IPS-11a (cell line): ENCODE results near the gene AOAH.

ENCODE experiments used
- H3K4me3 ChIP-seq: one replicate; pipeline ENCODE4 v1.5.1; 2013; ENCODE audit warnings: low read depth, low read length, control low read depth

The AOAH gene

DNA sequence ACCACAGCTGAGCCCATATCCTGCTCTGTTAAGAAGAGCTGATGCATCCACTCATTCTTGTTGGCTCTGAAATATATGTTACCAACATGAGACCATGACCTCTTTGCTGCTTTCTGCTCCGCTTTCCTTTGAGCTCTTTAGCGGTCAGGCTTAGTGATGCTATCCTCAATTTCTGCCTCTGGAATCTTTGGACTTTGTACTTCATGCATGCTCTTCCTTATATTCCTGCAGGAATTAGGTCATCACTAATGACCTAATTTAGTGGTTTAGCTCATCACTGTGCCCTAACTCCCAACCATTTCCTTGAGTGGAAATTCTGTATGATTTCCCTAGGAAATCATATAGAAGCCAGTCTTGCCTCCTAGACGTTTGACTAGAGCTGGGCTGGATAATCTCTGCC is 119.5 kb downstream of the AOAH start:
- no peak overlapping the region for H3K4me3 ChIP-seq

DNA sequence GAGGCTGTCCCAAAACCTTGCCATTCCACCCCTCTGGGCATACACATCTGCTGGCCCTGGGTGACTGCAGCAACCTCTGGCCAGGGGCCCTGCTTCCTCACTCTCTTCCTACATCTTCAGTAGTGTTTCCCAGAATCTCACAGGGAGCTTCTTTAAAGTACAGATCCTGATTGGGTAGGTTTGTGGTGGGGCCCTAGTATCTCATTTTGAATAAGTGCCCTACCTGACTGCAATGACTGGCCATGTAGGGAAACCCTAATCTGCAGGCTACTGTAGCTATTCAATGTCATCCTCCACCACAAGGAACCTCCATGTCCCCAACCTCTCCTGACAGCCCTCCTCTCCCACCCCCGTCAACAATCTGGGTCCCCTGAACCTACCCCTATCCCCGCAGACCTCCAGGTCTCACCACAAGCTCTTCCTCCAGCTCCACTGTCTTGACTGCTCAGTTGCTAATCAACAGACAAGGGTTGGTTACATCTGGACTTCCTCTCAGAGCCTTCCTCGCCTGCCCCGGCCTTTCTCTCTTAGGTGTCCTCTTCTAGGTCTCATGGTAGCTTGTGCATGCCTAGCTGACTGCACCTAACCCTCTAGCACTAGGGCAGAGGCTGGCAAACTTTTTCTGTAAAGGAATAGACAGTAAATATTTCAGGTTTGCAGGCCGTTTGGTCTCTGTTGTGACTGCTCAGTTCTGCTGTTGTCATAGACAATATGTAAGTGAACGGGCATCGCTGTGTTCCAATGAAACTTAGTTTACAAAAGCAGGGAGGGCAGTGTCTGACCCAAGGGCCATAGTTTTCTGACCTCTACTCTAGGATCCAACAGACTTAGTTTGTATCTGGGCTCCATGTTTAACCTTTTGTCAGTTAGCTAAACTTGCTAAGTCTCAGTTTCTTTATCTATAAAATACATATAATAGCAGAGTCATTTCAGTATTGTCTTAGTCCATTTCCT is 121.1 kb downstream of the AOAH start:
- H3K4me3 ChIP-seq, result no peak overlapping the region

DNA sequence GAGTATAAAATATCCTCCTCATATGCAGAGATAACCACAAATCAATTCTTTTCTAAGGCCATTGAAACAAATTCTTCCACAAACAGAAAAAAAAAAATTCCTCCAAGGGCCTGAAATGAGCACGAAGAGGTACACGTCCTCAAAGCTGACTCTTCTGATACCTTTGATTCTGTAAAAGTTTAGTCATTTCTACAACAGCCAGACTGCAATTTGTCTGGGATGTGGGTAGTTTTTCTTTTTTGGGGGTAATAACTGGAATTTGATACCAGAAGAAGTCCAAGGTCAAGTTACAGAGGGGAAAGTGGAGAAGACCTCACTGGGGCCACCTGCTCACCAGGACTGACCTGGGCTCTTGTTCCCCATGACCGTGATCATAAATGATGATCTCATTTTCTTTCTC is 121.8 kb downstream of the AOAH start:
- no peak overlapping the region for H3K4me3 ChIP-seq

DNA sequence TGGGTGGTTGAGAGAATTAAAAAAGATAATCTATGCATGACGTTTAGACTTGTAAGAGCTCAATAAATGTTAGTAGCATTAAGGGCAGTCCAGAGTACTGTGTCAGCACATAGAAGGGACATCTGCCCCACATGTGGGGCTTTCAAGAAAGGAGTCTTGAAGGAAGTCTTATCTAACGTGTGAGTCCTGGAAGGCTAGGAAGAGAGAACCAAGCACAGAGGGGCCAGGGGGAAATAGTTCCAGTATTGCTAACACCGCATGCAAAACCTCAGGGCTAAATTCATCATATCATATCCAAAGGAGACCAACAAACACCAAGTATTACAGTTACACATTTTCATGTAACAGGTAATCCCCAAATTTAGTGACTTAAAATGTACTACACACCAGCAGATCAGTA is 122.7 kb downstream of the AOAH start:
- no peak overlapping the region for H3K4me3 ChIP-seq

DNA sequence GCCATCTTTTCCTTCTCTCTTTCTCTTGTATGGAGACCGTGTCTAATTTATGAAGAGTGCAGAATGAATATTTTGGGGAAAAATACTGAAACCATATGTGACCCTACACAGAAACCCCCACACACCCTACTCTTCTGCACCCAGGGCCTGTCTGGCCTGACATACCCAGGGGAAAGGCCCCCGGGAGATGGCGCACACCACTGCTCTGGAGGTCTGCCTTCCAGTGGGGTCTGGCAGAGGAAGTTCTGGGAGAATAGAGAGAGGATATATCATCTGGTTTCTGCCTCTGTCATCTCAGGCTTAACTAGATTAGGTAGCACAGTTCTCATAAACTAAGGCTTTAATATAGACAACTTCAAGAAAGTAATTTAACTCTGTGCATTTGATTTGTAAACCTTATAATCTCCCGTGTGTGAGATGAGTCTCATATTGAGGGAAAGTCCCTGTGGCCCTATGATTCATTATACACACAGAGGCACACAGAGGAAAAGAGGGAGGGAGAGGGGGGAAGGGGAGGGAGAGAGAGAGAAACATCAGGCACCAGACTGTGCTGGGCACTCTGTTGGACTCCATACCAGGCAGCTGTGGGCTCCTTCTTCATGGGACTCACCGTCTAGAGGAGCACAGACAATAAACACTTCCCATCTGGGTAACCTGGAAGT is 123.3 kb downstream of the AOAH start:
- H3K4me3 ChIP-seq, result no peak overlapping the region

DNA sequence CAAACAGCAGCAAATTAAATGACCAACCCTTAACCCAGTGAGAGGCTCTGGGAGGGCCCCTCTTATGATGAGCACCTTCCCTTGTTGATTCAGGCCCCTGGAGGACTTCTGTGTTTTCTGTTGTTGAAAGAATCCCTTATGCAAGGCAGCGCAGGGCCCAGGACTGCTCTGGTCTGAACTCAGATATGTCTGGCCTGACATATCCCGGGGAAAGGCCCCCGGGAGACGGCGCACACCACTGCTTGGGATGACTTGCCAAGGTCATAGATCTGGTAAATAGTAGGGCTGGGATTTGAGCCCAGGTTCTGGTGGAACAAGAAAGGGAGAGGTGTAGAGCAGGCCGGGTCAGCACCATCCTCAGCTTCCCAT is 124.0 kb downstream of the AOAH start:
- no peak overlapping the region for H3K4me3 ChIP-seq

DNA sequence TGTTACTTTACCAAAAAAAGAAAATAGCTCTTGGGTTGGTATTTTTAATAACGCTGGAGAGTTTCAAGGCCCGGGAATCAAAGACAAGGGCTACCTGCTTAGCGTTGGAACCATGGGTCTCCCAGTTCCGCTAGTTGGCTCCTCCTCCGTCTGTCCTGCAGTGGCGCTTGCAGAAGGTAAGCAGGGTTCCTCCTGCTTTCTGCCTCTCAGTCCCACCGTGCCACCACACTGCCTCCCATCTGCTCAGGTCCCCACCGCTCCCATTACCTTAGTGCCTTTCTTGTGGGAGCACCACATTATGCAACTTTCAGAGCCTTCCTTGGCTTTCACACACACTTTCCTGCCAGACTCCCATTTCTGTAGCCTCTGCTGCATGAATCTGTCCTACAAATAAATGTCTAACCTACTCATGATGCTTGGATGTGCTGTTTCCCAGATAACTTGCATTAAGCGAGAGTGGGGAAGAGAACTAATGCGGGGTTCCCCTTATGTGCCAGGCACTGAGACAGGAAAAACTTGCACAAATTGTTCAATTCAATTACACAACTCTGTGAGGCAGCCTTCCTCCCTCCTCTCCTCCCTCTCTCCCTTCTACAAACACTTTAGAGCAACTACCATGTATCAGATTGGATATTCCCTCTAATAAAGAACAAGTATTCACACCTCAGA is 124.5 kb downstream of the AOAH start:
- no peak overlapping the region for H3K4me3 ChIP-seq

DNA sequence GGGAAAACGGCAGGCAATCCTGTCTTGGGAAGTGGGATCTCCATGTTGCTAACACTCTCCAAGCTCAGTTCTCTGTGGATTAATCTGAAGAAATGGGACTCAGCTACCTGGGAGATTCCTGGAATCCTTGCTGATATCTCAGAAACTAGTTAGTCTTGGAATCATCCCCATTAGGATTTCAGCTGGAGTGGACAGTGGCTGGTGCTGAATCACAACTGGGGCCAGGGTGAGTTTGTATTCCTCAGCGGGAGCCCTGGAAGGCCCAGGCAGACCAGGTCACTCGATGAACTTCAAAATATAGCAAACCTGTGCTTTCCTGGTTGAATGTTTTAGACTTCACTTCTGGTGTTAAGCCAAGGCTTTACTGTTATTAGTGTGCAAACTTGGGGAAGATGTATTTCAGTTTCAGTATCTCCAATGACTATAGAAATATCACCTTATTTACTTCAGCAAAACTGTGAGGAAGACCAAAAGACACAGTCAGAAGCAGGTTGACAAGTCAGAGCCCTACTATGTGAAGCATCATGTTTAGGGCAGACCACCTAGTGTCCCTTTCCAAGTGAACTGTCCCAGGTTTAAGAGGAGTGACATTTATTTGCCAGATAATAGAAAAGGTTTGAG is 126.1 kb downstream of the AOAH start:
- H3K4me3 ChIP-seq, result no peak overlapping the region

DNA sequence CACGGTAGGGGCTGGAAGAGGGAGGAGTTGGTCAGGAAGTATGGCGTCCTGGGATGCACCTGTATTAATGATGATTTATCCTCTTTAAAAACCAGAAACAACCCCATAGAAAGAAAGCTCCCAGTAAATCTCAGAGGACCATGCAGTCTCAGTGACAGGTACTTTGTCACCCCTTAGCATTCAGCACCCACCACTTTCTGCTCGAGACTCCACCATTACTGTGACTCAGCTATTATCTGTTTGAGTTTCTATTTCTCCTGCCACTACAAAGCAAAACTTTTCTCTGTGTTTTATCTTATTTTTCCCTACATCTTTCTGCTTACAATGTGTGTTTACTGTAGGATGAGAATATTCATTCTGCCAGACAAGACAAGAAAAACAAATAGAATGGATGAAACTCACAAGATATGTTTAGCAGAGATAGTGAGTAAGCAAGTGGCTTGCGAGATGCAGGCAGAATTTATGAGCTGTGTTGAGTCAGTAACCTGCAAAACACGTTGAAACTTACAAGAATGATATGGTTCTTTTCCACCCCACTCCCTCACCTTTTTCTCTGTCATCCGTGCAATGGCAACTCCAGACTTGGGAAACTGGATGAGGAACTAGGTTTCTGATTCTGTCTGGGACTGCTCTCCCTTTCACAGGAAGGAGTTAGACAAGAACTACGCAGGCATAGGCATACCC is 127.1 kb downstream of the AOAH start:
- H3K4me3 ChIP-seq, result no peak overlapping the region

DNA sequence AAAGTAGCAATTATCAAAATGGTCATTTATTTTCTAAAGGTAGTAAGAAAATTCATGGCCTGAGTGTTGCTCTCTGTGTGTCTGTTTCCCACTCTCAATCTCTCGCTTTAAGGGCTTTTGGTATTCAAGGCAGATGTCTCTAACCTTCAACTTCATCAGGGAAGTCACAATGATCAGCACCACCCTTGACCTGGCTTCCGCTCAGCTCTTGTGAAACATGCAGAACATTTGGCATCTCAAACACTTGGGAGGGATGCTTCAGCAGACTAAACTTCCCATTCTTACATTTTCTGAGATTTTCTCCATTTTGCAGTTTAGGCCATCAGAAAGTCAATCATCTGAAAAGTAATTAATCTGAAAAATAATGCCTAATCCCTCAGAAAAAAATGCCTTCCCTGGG is 129.8 kb downstream of the AOAH start:
- no peak overlapping the region for H3K4me3 ChIP-seq

DNA sequence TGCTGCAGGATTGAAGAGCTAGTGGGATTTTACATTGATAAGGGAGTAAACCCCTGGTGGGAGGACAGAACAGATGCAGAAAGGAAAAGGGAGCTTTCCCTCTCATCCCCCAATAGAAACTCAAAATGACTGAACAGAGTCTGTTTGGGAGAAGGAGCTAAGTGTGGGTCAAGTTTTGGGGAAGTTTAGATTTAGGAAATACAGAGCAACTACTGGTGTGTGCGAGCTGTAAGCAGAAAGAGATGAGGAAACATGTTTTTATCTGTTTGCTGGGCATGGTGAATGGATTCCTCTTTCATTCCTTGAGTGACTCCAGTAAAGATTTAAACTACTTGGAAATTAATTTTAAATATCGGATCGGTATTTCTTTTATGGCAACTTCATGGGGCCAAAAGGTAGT is 132.7 kb downstream of the AOAH start:
- no peak overlapping the region for H3K4me3 ChIP-seq

DNA sequence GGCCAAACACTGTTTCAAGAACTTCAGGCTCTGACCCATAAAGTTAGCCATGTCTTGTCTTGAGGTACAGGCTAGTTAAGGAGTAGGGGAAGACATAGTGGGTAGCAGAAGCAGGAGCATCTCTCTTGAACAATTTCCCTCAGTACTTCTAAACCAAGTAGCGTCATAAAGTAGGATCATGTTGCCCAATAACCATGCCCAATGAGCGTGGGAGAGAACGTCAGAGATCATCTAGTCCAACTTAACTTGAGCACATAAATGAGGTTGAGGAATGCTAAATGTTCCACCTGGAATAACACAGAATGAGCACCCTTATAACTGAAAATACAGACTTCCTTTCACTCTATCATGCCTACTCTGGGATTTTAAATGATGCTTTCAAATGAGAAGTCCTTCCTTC is 134.9 kb downstream of the AOAH start:
- no peak overlapping the region for H3K4me3 ChIP-seq

DNA sequence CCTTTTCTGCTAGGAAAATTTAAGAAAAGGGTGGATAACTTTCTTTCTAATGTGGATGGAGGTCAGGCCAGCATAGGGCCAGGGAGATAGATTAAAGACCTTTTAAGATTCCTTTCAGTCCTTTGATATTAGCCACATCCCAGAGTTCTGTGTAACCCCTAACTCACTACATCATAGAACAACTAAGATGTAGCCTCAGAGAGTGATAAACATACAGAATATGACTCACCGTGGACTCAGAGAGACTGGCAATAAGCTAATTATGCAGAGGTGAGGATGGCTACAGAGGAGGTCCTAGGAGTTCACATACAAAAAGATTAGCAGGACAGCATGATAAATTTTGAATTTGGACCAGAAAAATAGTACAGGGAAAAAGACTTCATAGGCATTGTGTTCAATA is 141.0 kb downstream of the AOAH start:
- no peak overlapping the region for H3K4me3 ChIP-seq

DNA sequence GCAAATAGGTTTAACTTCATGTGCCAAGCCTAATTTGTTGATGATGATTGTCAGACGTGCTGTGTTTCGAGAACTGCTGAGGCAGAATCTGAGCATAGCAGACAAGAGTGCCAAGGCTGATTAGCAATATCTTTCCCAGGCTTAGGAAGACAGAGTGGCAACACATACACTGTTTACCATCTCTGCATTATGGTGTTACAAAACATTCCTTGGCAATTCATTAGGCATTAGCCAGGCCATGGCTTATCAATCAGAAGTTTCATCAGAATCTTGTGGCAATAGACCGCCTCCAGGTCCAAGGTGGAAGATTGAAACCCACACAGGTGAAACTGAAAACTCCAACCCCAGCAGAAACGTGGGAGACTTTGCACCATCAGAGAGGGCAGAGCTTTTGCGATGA is 148.5 kb downstream of the AOAH start:
- no peak overlapping the region for H3K4me3 ChIP-seq

DNA sequence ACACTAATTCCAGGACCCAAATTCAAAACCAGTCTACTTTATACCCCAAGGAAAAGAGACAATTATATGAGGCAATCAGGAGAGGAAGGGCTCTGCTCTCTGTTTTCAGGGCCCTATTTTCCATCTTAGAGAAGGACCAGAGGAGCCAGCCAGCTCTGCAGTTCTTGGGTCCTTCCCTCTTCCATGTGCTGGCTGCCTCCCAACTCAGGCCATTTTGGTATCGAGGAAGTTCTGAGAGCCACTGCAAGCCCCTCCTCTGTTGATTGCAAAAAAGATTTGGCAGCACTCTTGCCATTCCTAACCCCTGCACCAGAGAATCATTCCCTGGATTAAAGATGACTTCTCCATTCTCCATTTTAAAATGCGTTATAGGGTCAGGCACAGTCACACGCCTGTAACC is 151.2 kb downstream of the AOAH start:
- H3K4me3 ChIP-seq, result no peak overlapping the region

DNA sequence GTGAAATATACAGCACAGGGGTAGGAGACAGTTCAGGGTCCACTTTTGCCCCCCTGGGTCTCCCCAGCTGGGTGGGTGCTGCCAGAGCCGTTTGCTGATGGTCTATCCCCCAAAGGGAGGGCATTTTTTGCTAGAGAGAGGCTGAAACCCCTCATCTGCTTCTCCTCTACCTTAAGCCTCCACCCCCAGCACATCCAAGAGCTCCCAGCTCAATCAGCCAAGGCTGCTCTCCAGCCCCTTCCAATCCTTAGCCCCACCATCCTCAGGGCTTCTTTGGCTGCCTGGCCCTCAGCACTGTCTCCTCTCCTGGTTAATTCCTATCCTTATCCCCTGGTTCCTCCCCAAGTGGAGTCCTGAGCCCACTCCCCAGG is 153.1 kb downstream of the AOAH start:
- no peak overlapping the region for H3K4me3 ChIP-seq

DNA sequence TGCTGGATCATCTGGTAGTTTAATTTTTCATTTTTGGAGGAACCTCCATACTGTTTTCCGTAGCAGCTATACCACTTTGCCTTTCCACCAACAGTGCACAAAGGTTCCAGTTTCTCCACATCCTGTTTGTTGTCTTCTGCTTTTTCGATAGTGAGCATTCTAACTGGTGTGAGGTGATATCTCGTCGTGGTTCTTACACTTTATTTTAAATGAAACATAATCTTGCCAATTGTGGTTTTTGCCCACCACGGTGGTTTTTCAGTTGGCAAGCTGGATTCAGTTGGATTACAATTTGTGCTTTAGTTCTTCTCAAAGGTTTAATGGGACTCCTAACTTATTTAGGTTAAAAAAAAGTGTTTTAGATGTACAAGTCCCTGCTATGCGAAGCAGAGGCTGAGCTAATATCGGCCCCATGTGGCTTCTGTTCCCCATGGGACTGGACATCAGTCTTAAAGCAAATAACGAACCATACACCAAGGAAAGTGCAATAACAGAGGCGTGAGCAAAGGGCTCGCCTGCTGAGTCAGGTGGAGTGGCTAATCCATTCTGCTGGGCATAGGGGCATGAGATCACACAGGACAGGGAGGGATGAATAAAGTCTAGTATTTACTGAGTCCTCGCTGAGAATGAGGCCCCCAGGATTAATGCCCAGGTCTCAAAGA is 153.6 kb downstream of the AOAH start:
- H3K4me3 ChIP-seq, result no peak overlapping the region

DNA sequence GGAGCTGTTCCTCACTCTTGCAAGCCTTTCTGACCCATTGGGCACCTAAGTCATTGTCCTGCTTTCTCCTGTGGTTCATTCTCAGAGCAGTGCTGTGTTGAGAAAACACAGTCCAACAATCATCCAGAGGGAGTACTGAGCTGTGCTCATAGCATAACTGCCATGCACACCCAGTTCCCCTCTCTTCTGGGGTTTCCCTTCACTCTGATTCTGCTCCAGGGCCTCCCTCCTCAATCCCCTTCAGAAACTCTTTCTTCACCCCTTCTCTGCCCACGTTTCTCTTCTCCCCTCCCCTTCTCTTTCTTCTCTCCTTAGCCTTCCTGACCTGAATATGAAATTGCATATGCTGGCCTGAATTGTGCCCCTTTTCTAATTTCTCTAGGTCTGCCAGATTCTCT is 155.8 kb downstream of the AOAH start:
- no peak overlapping the region for H3K4me3 ChIP-seq

DNA sequence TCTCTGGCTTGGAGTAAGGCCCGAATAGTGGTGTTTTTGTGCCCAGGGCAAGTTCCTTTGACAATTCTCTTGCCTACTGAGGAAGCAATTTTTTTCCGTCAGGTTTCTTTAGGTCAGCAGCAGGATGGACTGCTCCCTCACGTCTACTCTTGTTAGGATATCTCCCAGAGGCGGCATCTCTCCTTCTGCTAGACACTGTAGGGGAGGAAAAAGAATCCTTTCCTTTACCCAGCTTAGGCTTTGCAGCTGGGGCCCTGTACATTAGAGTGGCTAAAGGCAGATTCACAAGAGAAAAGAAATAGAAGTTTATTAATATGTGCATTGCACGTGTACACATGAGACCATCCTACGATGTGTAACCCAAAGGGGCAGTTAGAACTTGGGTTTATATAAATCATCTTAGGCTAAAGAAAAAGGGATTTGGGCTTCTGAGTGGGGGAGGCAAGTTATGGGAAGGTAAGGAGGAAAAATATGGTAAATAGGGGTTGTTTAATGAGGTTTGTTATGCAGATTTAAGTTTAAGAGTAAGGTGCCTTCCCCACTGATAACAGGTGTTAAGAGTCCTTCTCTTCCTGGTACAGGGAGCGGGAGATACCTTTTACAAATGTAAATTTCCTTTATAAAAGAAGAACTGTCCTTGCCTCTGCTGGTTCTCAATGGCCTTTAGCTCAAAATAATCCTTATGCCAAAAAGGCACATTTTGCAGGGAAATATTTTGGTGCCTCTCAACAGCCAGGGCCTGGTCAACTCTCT is 156.4 kb downstream of the AOAH start:
- H3K4me3 ChIP-seq, result no peak overlapping the region
